Activated CD4-positive, alpha-beta T cell treated with anti-CD3 and anti-CD28 coated beads, Interleukin-2, amount 10 ng/mL, durations not matched to agents 7 days and 5 days (primary cell): ENCODE data around the gene NEDD4L. TPM values are rescaled to one million over a fixed set of nuclear protein-coding genes. Genes with fewer than 3 reads are reported as not detected.

ENCODE experiments used
- CTCF ChIA-PET: fragments of 350-600 bp; sonication (Branson Sonifier 250); formaldehyde crosslinking; loops from one replicate; lab custom pipeline; 2021; ENCODE audit warnings: antibody characterized with exemption; lab: Charles Lee
- POLR2A ChIA-PET: fragments of 350-600 bp; sonication (Branson Sonifier 250); formaldehyde crosslinking; loops from one replicate; lab custom pipeline; 2021; ENCODE audit warnings: antibody characterized with exemption; lab: Charles Lee
- DNase-seq: peaks from one replicate; pipeline ENCODE4 v3.0.0-alpha.2; 2020
- H3K27ac Mint-ChIP-seq: one replicate; pipeline ENCODE4 v1.8.0; 2021; ENCODE audit warnings: mild to moderate bottlenecking, moderate library complexity, mixed read lengths
- H3K27me3 Mint-ChIP-seq: one replicate; pipeline ENCODE4 v1.8.0; 2021; ENCODE audit warnings: mixed read lengths
- H3K36me3 Mint-ChIP-seq: one replicate; pipeline ENCODE4 v1.8.0; 2021; ENCODE audit warnings: low read depth, mixed read lengths
- H3K4me1 Mint-ChIP-seq: one replicate; pipeline ENCODE4 v1.8.0; 2021; ENCODE audit warnings: mixed read lengths
- H3K4me3 Mint-ChIP-seq: one replicate; pipeline ENCODE4 v1.8.0; 2021; ENCODE audit warnings: mild to moderate bottlenecking, moderate library complexity, mixed read lengths
- H3K9me3 Mint-ChIP-seq: one replicate; pipeline ENCODE4 v1.8.0; 2021; ENCODE audit warnings: mixed read lengths
- total RNA-seq, 2 experiments: library from RNA; stranded (reverse); gene quantifications; one replicate each; pipeline ENCODE4 v1.2.3, GENCODE V29; 2021

Gene NEDD4L
- total RNA-seq, 2 experiments from 2014 or later = 5.6 to 8.1 TPM

DNA sequence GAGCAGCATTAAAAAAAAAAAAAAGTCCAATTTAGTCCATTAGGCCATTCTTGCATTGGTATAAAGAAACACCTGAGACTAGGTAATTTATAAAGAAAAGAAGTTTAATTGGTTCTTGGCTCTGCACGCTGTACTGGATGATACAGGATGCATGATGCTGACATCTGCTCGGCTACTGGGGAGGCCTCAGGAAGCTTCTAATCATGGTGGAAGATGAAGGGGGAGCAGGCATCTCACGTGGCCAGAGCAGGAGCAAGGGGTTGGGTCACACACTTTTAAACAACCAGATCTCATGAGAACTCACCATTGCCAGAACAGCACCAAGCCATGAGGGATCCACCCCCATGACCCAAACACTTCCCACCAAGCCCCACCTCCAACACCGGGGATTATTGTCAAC is 100.1 kb downstream of the NEDD4L start:
- POLR2A ChIA-PET = no interaction called here
- CTCF ChIA-PET = interaction anchor here (1.0 to 1.6 kb wide), 3 partner anchors 18 to 101 kb away, joined by 3 read pairs; partner anchors contain the start of gene NEDD4L

GRCh38 chr18:58144671-58145285 is 100.8 kb downstream of the NEDD4L start:
- peaks cover 1% of the 10 kb centered on the region for H3K27me3 Mint-ChIP-seq
- no peaks in the 10 kb centered on the region for H3K36me3 Mint-ChIP-seq
- no peak for DNase-seq
- no peak overlapping the region for H3K4me3 Mint-ChIP-seq
- CTCF ChIA-PET = interaction anchor here (0.5 to 1.6 kb wide), 5 partner anchors 9 to 362 kb away, joined by 3 to 5 read pairs (median 3); no protein-coding TSS in a partner anchor
- H3K4me1 Mint-ChIP-seq = no peaks in the 10 kb centered on the region
- no peak overlapping the region for H3K27ac Mint-ChIP-seq
- POLR2A ChIA-PET = no interaction called here
- no peaks in the 10 kb centered on the region for H3K9me3 Mint-ChIP-seq

More for the DNA sequence above, 100.1 kb downstream of the NEDD4L start:
- Mint-ChIP-seq H3K36me3 (no peaks in the 10 kb centered on the region), H3K9me3 (no peaks in the 10 kb centered on the region), H3K27me3 (peaks cover 4% of the 10 kb centered on the region), H3K27ac (no peak overlapping the region), H3K4me1 (no peaks in the 10 kb centered on the region), H3K4me3 (no peak overlapping the region)
- no peak for DNase-seq

- H3K9me3 Mint-ChIP-seq = no peaks in the 10 kb centered on the region
Measured at GRCh38 chr18:58146099-58146498, 102.1 kb downstream of the NEDD4L start.

DNA sequence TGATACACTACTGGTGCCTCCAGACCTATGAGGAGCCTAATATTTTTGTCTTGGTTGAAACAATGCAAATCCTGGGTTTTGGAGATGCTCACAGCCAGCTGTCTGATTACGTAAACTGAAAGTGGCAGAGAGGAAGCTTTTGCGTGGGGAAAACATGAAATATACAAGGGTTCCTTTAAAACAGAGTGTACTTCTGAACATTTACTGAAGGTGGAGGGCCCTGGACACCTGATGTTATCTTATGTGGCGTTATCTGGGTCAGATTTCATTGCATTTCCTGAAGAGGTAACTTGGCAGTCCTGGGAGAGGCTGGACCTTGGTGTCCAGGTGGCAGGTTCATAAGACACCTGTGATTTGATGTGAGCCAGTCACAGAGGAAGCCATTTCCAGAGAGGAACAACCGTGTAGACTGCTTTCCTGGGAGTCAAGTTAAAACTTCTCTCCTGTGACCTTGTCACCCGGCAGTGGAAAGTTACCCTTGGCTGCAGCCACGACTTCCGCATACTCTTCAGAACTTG is 105.0 kb downstream of the NEDD4L start:
- no peaks in the 10 kb centered on the region for H3K36me3 Mint-ChIP-seq
- ChIA-PET POLR2A (no interaction called here), CTCF (no interaction called here)
- H3K9me3 Mint-ChIP-seq = no peaks in the 10 kb centered on the region
- no peak overlapping the region for H3K4me3 Mint-ChIP-seq
- DNase-seq = no peak
- no peak overlapping the region for H3K27ac Mint-ChIP-seq
- H3K4me1 Mint-ChIP-seq = no peaks in the 10 kb centered on the region
- H3K27me3 Mint-ChIP-seq = no peaks in the 10 kb centered on the region

More at GRCh38 chr18:58146099-58146498, 102.1 kb downstream of the NEDD4L start:
- H3K27me3 Mint-ChIP-seq = no peaks in the 10 kb centered on the region
- no peak overlapping the region for H3K4me3 Mint-ChIP-seq
- no peak overlapping the region for H3K27ac Mint-ChIP-seq
- H3K36me3 Mint-ChIP-seq = no peaks in the 10 kb centered on the region
- no peak for DNase-seq
- POLR2A ChIA-PET = no interaction called here
- CTCF ChIA-PET = interaction anchor here (0.5 to 1.5 kb wide), 2 partner anchors 11 to 19 kb away, joined by 4 to 7 read pairs; no protein-coding TSS in a partner anchor
- no peaks in the 10 kb centered on the region for H3K4me1 Mint-ChIP-seq

DNA sequence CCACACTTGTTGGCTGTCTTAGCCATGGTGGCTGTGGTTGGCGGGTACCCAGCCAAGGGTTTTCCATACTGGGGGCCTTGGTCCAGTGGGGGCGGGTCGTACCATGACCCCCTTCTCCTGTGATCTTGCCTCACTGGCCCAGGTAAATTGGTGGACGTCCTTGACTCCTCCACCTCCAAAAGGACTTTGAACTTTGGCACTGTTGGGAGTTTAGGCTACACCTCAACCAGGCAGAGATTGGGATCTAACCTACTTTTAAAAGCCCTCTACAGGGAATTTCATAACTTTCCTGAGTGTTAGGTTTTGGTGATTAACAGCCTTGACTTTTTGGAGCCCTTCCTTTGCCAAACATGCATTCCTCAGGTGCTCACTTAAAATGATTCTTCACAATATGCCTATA is 106.7 kb downstream of the NEDD4L start:
- no peaks in the 10 kb centered on the region for H3K4me1 Mint-ChIP-seq
- ChIA-PET POLR2A (no interaction called here), CTCF (no interaction called here)
- no peaks in the 10 kb centered on the region for H3K9me3 Mint-ChIP-seq
- DNase-seq = no peak
- H3K36me3 Mint-ChIP-seq = no peaks in the 10 kb centered on the region
- H3K4me3 Mint-ChIP-seq = no peak overlapping the region
- H3K27me3 Mint-ChIP-seq = peaks cover 3% of the 10 kb centered on the region
- H3K27ac Mint-ChIP-seq = no peak overlapping the region

GRCh38 chr18:58152216-58152615 is 108.2 kb downstream of the NEDD4L start:
- no peak overlapping the region for H3K27ac Mint-ChIP-seq
- no peaks in the 10 kb centered on the region for H3K4me1 Mint-ChIP-seq
- peaks cover 4% of the 10 kb centered on the region for H3K27me3 Mint-ChIP-seq
- no peak for DNase-seq
- H3K36me3 Mint-ChIP-seq = no peaks in the 10 kb centered on the region
- H3K4me3 Mint-ChIP-seq = no peak overlapping the region
- H3K9me3 Mint-ChIP-seq = no peaks in the 10 kb centered on the region
- ChIA-PET POLR2A (no interaction called here), CTCF (no interaction called here)

GRCh38 chr18:58152891-58153290 is 108.9 kb downstream of the NEDD4L start:
- CTCF ChIA-PET = interaction anchor here (0.7 kb wide), 1 partner anchor 81 kb away, joined by 6 read pairs; no protein-coding TSS in a partner anchor
- Mint-ChIP-seq H3K4me3 (no peak overlapping the region), H3K27ac (no peak overlapping the region), H3K4me1 (no peaks in the 10 kb centered on the region), H3K36me3 (no peaks in the 10 kb centered on the region), H3K27me3 (peaks cover 5% of the 10 kb centered on the region), H3K9me3 (no peaks in the 10 kb centered on the region)
- POLR2A ChIA-PET = no interaction called here
- DNase-seq = no peak

GRCh38 chr18:58156516-58156915 is 112.5 kb downstream of the NEDD4L start:
- ChIA-PET CTCF (no interaction called here), POLR2A (no interaction called here)
- H3K4me3 Mint-ChIP-seq = no peak overlapping the region
- no peaks in the 10 kb centered on the region for H3K36me3 Mint-ChIP-seq
- H3K27ac Mint-ChIP-seq = no peak overlapping the region
- H3K27me3 Mint-ChIP-seq = peaks cover 6% of the 10 kb centered on the region
- no peaks in the 10 kb centered on the region for H3K4me1 Mint-ChIP-seq
- DNase-seq = no peak
- H3K9me3 Mint-ChIP-seq = no peaks in the 10 kb centered on the region

- Mint-ChIP-seq H3K4me1 (no peaks in the 10 kb centered on the region), H3K27me3 (peaks cover 6% of the 10 kb centered on the region), H3K36me3 (no peaks in the 10 kb centered on the region), H3K27ac (no peak overlapping the region), H3K4me3 (no peak overlapping the region), H3K9me3 (no peaks in the 10 kb centered on the region)
- ChIA-PET POLR2A (no interaction called here), CTCF (no interaction called here)
- no peak for DNase-seq
Measured at GRCh38 chr18:58157237-58157636, 113.2 kb downstream of the NEDD4L start.

DNA sequence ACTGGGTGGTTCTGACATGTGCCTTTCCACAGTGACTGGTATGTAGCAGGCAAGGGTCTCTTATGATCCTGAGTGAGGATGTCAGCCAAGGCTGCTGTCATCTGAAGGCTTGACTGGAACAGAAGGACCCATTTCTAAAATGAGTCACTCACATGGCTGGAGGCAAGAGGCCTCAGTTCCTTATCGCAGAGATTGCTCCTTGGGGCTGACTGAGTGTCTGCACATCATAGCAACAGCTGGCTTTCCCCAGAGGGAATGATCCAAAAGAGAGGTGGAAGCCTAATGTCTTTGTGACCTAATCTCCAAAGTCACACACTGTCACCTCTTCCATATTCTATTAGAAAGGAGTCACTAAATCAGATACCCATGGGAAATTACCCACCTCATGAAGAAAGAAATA is 114.0 kb downstream of the NEDD4L start:
- no peaks in the 10 kb centered on the region for H3K4me1 Mint-ChIP-seq
- H3K9me3 Mint-ChIP-seq = no peaks in the 10 kb centered on the region
- H3K27ac Mint-ChIP-seq = no peak overlapping the region
- H3K4me3 Mint-ChIP-seq = no peak overlapping the region
- ChIA-PET POLR2A (no interaction called here), CTCF (no interaction called here)
- no peak for DNase-seq
- no peaks in the 10 kb centered on the region for H3K36me3 Mint-ChIP-seq
- H3K27me3 Mint-ChIP-seq = peaks cover 6% of the 10 kb centered on the region

- no peak overlapping the region for H3K4me3 Mint-ChIP-seq
- H3K36me3 Mint-ChIP-seq = no peaks in the 10 kb centered on the region
- no peaks in the 10 kb centered on the region for H3K9me3 Mint-ChIP-seq
- H3K27ac Mint-ChIP-seq = no peak overlapping the region
- H3K27me3 Mint-ChIP-seq = peaks cover 6% of the 10 kb centered on the region
- H3K4me1 Mint-ChIP-seq = no peaks in the 10 kb centered on the region
- CTCF ChIA-PET = no interaction called here
- POLR2A ChIA-PET = no interaction called here
- no peak for DNase-seq
Measured at GRCh38 chr18:58158459-58158858, 114.4 kb downstream of the NEDD4L start.

DNA sequence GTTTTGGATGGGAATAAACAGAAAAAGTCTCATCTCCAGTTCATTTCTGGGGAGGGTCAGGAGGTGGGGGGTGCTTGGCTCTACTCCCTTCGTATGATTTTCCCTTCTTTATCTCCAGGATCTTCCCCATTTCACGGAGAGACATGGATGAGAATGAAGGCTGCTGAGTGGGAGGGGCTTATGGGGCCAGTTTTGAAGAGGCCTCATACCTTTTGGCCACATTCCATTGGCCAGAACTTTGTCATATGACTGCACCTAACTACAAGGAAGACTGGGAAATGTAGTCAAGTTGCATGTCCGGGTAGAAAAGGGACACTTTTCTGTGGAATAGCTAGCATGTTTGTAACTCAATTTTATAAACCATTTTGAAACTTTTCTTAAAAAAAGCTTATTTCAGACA is 117.6 kb downstream of the NEDD4L start:
- H3K4me3 Mint-ChIP-seq = no peak overlapping the region
- H3K9me3 Mint-ChIP-seq = no peaks in the 10 kb centered on the region
- ChIA-PET CTCF (interaction anchor here (0.8 to 1.0 kb wide), 2 partner anchors 17 to 118 kb away, joined by 3 read pairs; partner anchors contain the start of gene NEDD4L), POLR2A (no interaction called here)
- no peaks in the 10 kb centered on the region for H3K4me1 Mint-ChIP-seq
- H3K36me3 Mint-ChIP-seq = no peaks in the 10 kb centered on the region
- H3K27me3 Mint-ChIP-seq = peaks cover 7% of the 10 kb centered on the region
- no peak overlapping the region for H3K27ac Mint-ChIP-seq
- no peak for DNase-seq

GRCh38 chr18:58162127-58162526 is 118.1 kb downstream of the NEDD4L start:
- CTCF ChIA-PET = interaction anchor here (0.6 to 1.0 kb wide), 4 partner anchors 18 to 210 kb away, joined by 3 to 5 read pairs (median 3); partner anchors contain the start of gene NEDD4L
- Mint-ChIP-seq H3K36me3 (no peaks in the 10 kb centered on the region), H3K27me3 (peaks cover 8% of the 10 kb centered on the region), H3K9me3 (no peaks in the 10 kb centered on the region), H3K27ac (no peak overlapping the region), H3K4me3 (no peak overlapping the region), H3K4me1 (no peaks in the 10 kb centered on the region)
- DNase-seq = no peak
- POLR2A ChIA-PET = no interaction called here
